ENCODE data around the gene GRPEL2. TPM values are rescaled to one million over a fixed set of nuclear protein-coding genes. Genes with fewer than 3 reads are reported as not detected.

GRPEL2 gene
- total and polyA plus RNA-seq, 2 of the 8 experiments (the other 6 are each of a cell fraction or from before 2014, with no cell fraction given), result 11.2 to 52.2 TPM

- TF ChIP-seq EP300 (IDR thresholded peaks at IDR 0.05; ENCODE audit: borderline replicate concordance in 1 of 2, low read depth in 2 of 2, low read length in 2 of 2) (no peak), SP2 (IDR thresholded peaks at IDR 0.05; ENCODE audit: low read length) (no peak), JUN (IDR thresholded peaks at IDR 0.05; ENCODE audit: low read depth, low read length) (no peak), GTF2F1 (IDR thresholded peaks at IDR 0.05; ENCODE audit: borderline replicate concordance, low read depth, low read length) (no peak), EZH2 (IDR thresholded peaks at IDR 0.05; ENCODE audit: low read depth, low read length, severe bottlenecking) (no peak), ATF2 (IDR thresholded peaks at IDR 0.05; ENCODE audit: low read length) (no peak), SIRT6 (IDR thresholded peaks at IDR 0.05; ENCODE audit: low read length) (no peak), USF2 (IDR thresholded peaks at IDR 0.05; ENCODE audit: low read length) (no peak), ZNF274 (IDR thresholded peaks at IDR 0.05; ENCODE audit: borderline replicate concordance, extremely low read depth, low read length) (no peak), RNF2 (IDR thresholded peaks at IDR 0.05; ENCODE audit: borderline replicate concordance, low read depth, low read length, missing control alignments, poor library complexity, severe bottlenecking) (no peak), KDM5A (IDR thresholded peaks at IDR 0.05; ENCODE audit: low read length) (no peak), CTCF (IDR thresholded peaks at IDR 0.05; ENCODE audit: control extremely low read depth in 1 of 3, insufficient read depth in 1 of 3, low read depth in 1 of 3, low read length in 3 of 3) (peak in 2 of 3 experiments; percentile 63 to 67; a peak in 3 of 4 replicates), KDM1A (IDR thresholded peaks at IDR 0.05; ENCODE audit: borderline replicate concordance, low read length) (no peak), RFX5 (IDR thresholded peaks at IDR 0.05; ENCODE audit: borderline replicate concordance, low read depth, low read length) (no peak), BACH1 (IDR thresholded peaks at IDR 0.05; ENCODE audit: low read length) (no peak), KDM4A (IDR thresholded peaks at IDR 0.05; ENCODE audit: low read depth, low read length, severe bottlenecking) (no peak), SIX5 (IDR thresholded peaks at IDR 0.05; ENCODE audit: low read depth, low read length) (no peak), RBBP5 (IDR thresholded peaks at IDR 0.05; ENCODE audit: borderline replicate concordance, low read depth, low read length) (no peak)
Measured at GRCh38 chr5:149317281-149318048, 27.8 kb upstream of the GRPEL2 start (continued).

Data from H1 (cell line).